Neural progenitor cell (in vitro differentiated cells): ENCODE measurements around the gene SPRY2.

Experiments
- CTCF ChIP-seq: fragments of 200-600 bp; sonication (generic); IDR thresholded peaks from 2 replicates; pipeline ENCODE4 v1.5.1; 2017; ENCODE audit warnings: antibody characterized with exemption, mild to moderate bottlenecking
- EZH2 ChIP-seq: fragments of 200-600 bp; sonication (generic); IDR thresholded peaks from 2 replicates; pipeline ENCODE4 v1.6.1; 2017; ENCODE audit warnings: antibody characterized with exemption, mild to moderate bottlenecking, moderate library complexity

- TF ChIP-seq CTCF (no peak), EZH2 (no peak)
Measured at GRCh38 chr13:80390338-80390737, 49.4 kb upstream of the SPRY2 start.
